ENCODE measurements around the gene GNAT3.

The GNAT3 gene

GRCh38 chr7:80417211-80417793 is 94.6 kb downstream of the GNAT3 start:
- DNase-seq (ENCODE audit: low spot score): no peak

GRCh38 chr7:80415522-80415921 is 96.3 kb downstream of the GNAT3 start:
- no peak for DNase-seq (ENCODE audit: low spot score)

- DNase-seq (ENCODE audit: low spot score): no peak
Observed at GRCh38 chr7:80415114-80415513, 96.8 kb downstream of the GNAT3 start.

- no peak for DNase-seq (ENCODE audit: low spot score)
Observed at GRCh38 chr7:80414331-80414730, 97.5 kb downstream of the GNAT3 start.

GRCh38 chr7:80413383-80413945 is 98.4 kb downstream of the GNAT3 start:
- no peak for DNase-seq (ENCODE audit: low spot score)

- no peak for DNase-seq (ENCODE audit: low spot score)
Observed at GRCh38 chr7:80412842-80413241, 99.0 kb downstream of the GNAT3 start.

- DNase-seq (ENCODE audit: low spot score): peak; percentile 17
Observed at GRCh38 chr7:80411621-80412020, 100.2 kb downstream of the GNAT3 start.

GRCh38 chr7:80410081-80410480 is 101.8 kb downstream of the GNAT3 start:
- DNase-seq (ENCODE audit: low spot score): no peak
